HG03066 (cell line): ENCODE data around the gene GSK3A.

ENCODE experiments used
- ATAC-seq: cut with Tn5 transposase; IDR thresholded peaks from one replicate; pipeline ENCODE4 v1.9.1; 2021; ENCODE audit warnings: low read depth; ENCODE audit not compliant: unreplicated experiment

GSK3A gene

DNA sequence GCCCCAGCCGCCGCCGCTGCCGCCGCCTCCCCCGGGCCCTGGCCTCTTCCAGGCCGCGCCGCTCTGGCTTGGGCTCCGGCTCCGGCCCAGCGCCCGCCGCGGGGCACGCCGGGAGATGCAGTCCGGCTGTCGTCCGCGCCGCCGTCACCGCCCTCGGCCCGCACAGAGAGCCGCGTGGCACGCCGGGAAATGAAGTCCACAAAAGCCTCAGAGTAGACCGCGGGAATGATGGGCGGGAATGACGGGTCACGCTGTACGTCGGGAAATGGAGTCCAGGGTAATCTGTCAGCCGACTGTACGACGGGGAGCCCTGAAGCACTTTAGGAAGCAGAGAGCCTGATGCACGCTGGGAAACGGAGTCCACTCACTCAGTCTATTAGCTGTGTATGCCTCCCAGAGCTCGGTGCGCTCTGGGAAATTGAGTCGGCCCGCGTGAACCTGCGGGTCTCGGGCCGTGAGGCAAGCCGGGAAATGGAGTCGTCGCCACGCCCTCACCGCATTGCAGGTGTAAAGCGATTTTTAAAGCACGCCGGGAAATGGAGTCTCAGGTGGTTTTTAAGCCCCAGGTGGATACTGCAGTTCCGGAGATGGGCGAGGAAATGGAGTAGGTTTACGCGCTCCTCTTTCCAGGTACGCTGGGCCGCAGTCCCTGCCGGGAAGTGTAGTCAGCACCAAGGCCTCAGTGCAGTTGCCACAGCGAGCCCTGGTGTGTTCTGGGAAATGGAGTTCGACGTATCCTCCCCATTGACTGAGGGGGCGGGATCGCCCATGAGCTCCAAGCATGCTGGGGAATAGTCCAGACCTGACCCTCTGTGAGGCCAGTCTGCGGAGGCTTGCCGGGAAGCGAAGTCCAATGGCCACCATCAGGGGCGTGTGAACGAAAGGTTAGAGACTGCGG, at the start of gene GSK3A:
TSS of gene GSK3A (minus strand) at position 91 of the 898 bp plus-strand sequence. CDS start 137 bp downstream, outside the sequence.
- peak; percentile 65 for ATAC-seq

DNA sequence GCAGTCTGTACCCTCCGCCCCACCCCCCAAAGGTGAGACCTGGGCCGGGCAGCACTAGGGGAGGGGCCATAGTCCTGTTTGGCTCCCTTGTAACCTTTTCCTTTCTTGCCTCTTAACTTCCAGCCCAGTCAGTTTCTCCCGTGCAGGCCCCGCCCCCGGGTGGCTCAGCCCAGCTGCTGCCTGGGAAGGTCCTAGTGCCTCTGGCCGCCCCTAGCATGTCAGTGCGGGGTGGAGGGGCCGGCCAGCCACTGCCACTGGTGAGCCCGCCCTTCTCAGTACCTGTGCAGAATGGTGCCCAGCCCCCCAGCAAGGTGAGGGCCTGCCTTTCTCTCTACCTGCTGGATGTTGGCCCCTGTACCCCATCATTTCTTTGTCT, 49.0 kb upstream of the GSK3A start:
- ATAC-seq, result no peak

DNA sequence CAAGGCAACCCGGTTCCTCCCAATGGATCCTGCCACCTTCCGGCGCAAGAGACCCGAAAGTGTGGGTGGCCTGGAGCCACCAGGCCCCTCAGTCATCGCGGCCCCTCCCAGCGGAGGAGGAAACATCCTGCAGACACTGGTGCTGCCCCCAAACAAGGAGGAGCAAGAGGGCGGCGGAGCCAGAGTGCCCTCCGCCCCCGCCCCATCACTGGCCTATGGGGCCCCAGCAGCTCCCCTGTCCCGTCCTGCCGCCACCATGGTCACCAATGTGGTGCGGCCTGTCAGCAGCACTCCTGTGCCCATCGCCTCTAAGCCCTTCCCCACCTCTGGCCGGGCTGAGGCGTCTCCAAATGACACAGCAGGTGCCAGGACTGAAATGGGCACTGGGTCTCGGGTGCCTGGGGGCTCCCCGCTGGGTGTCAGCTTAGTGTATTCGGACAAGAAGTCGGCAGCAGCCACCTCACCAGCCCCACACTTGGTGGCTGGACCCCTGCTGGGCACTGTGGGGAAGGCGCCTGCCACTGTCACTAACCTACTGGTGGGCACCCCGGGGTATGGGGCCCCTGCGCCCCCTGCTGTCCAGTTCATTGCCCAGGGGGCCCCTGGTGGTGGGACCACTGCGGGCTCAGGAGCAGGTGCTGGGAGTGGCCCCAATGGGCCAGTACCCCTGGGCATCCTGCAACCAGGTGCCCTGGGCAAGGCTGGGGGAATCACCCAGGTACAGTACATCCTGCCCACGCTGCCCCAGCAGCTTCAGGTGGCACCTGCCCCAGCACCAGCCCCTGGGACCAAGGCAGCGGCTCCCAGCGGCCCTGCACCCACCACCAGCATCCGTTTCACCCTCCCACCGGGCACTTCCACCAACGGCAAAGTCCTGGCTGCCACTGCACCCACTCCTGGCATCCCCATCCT, 48.4 kb upstream of the GSK3A start:
- ATAC-seq, result no peak

DNA sequence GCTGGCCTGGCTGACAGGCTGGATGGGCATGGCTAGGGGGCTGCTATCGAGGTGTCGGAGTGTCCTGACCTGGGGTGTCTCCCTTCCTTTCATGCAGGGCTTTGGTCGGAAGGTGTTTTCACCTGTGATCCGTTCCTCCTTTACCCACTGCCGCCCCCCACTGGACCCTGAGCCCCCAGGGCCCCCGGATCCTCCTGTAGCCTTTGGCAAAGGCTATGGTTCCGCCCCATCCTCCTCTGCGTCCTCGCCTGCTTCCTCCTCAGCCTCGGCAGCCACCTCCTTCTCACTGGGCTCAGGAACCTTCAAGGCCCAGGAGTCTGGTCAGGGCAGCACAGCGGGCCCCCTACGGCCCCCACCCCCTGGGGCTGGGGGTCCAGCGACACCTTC, 47.7 kb upstream of the GSK3A start:
- no peak for ATAC-seq

DNA sequence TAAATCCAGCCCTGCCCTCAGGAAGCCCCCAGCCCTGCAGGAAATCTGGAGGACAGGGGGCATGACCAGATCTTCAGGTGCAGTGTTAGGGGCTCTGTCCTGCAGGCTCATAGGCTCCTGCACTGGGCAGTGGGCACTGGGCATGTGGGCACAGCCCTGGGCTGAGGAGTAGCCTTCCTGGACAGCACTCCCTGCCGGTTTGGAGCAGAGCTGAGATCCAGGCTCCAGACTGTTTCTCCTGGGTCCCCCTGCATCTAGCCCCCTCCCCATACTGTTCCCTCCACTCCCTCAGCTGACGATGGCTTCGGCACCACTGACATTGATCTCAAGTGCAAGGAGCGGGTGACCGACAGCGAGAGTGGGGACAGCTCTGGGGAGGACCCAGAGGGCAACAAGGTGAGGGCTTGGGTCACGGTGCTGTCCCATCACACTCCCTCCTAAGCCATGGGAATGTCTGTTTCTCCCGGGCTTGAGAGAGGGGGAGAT, 47.2 kb upstream of the GSK3A start:
- no peak for ATAC-seq

DNA sequence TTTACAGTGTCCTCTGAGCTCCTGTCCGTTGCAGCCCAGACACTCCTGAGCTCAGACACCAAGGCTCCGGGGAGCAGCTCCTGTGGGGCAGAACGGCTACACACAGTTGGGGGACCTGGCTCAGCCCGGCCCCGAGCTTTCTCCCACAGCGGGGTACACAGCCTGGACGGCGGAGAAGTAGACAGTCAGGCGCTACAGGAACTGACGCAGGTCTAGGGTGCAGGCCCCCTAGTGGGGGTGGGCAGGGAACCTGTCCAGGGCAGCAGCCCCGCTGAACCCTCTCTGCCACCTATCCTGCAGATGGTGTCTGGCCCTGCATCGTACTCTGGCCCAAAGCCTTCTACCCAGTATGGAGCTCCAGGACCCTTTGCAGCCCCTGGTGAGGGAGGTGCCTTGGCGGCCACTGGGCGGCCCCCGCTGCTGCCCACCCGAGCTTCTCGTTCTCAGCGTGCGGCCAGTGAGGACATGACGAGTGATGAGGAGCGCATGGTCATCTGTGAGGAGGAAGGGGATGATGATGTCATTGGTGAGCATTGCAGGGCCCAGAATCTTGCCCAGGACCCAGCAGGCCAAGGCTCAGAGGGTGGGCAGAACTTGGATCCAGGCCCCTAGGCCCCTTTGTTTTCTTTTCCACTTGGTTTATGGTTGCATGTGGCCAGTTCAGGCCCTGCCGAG, 46.6 kb upstream of the GSK3A start:
- ATAC-seq, result no peak

DNA sequence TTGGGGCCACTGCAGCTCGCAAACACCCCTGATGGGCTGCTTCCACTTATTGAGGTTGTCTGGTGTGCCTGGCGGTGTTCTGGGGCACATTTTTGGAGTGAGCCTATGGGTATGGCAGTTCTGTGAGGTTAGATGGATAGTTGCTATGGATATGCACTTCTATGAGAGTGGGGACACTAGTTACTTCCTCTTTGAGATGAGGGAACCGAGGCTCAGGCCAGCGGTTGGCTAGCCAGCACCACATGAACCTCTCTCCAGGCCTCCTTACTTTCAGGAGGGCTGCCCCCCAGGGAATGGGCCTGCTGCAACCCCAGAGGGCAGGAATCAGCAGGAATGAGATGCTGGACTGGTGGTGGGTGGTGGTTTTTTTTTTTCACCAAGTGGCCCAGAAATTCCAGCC, 46.0 kb upstream of the GSK3A start:
- ATAC-seq, result no peak

DNA sequence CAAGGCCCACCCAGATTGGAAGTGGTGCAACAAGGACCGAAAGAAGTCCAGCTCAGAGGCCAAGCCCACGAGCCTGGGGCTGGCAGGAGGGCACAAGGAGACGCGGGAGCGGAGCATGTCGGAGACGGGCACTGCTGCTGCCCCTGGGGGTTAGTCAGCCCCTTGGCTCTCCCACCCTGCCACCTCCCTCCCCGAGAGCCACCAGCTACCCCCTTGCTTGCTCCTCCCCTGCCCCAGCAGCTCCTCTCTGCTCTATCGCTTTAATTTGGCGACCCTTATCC, 45.4 kb upstream of the GSK3A start:
- no peak for ATAC-seq

DNA sequence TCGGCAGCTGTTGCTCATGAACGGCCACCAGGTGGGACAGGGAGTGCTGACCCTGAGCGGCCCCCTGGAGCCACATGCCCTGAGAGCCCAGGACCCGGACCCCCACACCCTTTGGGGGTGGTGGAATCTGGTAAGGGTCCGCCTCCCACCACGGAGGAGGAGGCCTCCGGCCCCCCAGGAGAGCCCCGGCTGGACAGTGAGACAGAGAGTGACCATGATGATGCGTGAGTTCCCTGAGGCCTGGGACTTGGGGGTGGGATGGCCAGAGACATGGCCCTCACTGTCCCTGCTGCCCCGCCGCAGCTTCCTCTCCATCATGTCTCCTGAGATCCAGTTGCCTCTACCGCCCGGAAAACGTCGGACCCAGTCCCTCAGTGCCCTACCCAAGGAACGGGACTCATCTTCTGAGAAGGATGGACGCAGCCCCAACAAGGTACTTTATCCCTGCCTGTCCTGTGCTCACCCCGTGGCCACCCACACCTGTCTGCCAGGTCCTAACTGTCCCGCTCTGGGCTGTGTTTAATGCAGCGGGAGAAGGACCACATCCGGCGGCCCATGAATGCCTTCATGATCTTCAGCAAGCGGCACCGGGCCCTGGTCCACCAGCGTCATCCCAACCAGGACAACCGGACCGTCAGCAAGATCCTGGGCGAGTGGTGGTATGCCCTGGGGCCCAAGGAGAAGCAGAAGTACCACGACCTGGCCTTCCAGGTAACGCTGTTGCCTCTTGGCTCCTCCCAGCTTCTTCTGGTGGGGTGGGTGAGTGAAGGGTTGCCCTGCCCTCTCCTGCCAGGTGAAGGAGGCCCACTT, 44.8 kb upstream of the GSK3A start:
- ATAC-seq, result no peak

DNA sequence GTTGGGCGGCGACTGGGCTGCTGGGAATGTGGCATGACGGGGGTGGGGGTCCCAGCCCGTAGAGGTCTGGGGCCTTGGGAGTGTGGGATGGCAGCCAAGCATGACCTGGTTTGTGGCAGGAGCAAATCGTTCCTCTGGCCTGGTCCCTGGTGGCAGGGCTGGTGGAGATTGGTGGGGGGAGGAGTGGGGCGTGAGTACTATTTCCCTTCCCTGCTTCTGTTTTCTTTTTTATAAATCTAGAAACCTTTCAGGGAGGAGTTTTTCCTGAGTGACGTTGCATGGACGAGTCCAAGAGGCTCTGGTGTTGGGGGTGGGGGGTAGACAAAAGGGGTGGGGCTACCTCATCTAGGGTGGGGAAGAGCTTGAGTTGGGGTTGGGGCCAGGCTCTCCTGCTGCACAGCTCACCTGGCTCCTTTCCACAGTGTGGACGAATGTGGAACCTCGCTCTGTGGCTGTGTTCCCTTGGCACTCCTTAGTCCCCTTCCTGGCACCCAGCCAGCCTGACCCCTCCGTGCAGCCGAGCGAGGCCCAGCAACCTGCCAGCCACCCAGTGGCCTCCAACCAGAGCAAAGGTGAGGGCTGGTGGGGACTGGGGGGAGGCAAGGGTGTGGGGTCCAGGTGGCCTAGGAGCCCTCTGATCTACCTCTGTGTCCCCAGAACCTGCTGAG, 44.1 kb upstream of the GSK3A start:
- no peak for ATAC-seq

DNA sequence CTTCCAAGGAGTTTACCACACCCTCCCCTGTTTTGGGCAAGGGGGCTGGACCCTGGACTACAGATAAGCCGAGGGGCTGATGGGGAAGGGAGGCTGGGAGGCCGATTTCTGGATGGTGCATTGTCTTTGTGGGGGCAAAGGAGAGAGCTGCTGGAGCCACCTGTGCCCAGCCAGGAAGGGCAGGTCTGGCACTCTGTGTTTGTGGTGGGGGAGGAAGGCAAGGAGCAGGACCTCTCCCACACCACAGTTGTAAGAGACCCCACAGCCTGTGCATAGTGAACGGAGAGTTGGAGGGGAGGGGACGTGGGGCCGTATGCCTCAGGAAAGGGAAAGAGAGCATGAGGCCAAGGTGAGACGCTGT, 43.6 kb upstream of the GSK3A start:
- ATAC-seq, result no peak

DNA sequence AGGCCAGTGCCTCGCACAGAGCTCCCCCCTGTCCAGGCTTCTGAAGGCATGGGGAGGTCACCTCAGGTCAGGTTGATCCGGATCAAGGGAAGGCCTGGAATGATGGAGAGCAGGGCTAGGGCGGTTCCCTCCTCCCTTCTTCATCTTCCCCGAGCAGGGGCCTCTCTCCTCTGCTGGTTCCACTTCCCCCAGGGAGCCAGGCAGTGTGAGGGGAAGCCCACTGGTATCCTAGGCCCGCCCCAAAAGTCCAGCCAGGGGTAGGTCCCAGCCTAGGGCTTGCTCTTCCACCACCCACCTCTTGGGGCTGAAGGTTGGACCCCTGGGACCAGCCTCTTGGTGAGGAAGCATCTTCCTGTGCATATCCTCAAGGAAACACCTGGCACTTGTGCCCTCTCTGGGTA, 43.1 kb upstream of the GSK3A start:
- no peak for ATAC-seq

DNA sequence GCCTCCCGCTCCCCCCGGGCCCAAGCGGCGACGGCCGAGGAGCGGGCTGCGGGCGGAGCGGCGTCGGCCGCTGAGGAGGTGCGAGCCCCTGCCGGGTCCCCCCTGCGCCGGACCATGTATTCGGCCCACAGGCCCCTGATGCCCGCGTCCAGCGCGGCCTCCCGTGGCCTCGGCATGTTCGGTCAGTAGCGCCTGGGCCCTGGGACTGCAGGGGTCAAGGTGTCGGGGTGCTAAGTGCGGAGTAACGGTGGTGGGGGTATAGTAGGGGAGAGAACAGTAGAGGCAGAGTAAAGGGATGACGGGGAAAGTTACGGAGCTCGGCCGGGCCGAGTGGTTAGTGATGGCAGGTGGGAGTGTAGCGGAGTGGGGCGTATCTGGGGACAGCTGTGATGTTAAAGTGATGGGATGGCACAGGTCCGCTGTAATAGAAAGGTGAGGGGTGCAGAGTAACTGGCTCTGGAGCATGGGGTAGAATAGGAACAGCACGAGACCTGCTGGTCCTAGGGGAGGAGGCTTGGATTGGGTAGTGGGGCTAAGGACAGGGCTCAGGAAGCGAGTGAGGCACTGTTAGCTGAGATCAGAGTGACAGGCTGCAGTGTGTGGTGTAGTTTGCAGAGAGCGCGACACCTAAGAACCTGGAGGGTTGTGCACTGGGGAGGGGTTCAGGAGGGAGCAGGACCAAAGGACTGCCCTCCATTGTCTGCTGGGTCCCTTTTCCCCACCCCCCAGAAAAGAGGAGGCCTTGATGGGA, 42.4 kb upstream of the GSK3A start:
- ATAC-seq, result no peak

DNA sequence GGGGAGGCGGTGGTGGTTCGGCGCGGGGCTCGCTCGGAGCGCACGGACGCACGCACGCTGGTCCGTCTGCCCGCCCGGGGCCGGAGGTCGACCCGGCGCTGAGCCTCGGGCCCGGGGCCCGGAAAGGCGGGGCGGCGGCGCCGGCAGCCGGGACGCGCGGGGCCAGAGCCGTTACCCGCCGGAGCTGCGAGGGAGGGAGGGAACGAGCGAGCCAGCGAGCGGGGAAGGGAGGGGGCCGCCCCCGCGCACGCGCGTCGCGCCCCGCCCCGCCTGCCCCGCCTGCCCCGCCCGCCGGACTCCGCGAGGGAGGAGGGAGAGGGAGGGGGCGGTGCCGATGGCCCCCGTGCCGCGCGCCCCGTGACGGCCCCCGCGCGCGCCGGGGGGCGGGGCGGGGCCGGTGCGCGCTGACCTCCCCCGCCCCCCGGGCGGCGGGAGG, 41.7 kb upstream of the GSK3A start:
- ATAC-seq, result peak; percentile 23

DNA sequence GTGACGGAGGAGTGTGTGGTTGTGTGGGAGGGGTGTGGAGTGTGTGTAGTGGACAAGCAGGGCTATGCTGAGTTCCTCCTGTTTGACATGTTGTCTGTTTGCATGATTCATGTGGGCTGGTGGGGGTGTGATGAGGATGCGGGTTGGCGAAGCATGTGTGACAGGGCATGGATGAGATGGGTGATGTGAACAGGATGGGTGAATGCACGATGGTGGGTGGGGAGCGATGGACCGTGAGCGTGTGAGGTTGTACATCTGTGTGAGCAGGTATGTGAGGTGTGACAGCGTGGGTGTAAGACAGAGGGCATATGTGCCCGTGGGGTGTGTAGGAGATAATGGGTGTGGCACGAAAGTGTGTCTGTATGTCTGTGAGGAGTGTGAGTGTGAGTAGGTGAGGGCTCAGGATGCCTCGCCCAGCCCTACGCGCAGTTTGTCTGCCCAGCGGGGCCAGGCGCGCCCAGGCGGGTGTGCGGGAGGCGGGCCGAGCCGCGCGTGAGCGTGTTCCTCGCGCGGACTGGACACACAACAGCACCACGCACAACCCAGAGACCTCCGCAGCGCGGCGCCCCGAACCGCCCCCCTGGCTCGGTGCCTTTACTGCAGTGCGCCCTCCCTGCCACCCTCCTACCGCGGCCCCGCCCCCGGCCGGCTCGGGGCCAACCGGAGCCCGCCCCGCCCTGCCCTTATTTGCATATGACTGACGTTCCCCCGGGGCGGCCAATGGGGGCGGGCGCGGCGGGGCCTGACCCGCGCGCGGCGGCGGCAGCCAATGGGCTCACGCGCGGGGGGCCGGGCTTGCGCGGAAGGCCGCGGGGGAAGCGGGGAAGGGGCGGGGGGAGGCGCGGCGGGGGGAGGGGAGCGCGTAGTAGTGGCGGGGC, 41.0 kb upstream of the GSK3A start:
- peak; percentile 37 for ATAC-seq

DNA sequence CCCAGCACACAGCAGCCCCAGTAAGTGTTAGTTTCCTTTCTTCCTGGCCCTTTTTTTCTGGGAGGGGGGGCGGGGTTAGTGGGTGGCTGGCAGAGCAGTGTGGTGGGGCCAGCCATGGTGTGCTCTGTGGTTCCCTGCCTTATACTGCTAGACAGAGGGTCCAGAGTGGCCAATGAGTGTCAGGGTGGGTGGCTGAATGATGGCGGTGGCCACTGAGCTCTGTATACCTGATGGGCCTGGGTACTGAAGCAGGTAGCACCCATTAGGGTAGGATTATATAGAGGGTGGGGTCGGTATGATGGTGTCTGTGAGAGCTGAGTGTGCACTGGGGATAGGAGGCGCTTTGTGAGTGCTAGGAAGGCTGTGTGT, 40.4 kb upstream of the GSK3A start:
- ATAC-seq, result no peak

DNA sequence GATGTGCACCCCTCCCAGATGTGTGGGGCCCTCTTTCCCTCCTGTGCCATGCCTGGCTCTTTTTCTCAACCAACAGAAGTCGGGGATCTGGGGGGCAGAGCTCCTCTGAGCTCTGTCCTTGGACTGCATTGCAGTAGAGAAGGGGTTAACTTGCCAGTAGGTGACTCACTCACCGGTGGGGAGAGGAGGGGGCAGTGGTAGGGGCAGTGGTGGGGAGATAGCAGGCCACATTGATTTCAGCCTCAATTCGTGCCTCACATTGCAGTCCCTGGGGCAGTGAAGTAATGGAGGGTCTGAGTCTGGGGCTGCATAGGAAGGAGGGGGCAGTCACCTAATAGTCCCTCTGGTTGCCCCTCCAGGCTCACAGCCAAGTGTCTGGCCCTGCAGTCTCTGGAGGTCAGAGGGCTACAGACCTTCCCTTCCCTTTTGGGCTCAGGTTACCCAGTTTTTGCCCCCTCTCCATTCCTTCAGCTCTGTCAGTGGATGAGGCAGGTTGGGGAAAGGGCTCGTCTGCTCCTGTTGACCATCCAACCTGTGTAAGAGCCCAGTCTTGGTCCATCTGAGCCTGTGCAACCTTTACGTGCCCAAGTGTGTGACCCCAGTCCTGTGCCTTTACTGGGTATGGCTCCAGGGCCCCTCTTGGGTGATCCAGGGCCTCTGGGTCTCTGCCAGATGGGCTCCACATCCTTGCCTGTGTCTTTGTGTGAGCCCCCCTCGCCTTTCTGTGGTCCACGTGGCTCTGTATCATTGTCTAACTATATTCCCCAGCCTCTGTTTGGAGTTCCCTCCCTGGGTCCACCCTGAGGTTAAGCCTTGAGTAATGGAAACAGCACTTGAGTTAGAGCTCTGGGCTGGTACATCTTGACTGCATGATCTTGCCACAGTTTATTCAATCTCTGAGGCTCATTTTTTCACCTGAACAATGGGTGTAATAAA, 39.7 kb upstream of the GSK3A start:
- ATAC-seq, result no peak
